HS-5 (cell line): ENCODE measurements around the gene PPP1R1B.

Experiments
- DNase-seq: peaks from one replicate; pipeline ENCODE4 v3.0.0-alpha.2; 2012; ENCODE audit warnings: low read depth

Gene PPP1R1B

GRCh38 chr17:39615434-39615833 is 11.3 kb upstream of the PPP1R1B start:
- no peak for DNase-seq

- DNase-seq, result no peak
Observed at GRCh38 chr17:39617100-39617445, 9.7 kb upstream of the PPP1R1B start.

- no peak for DNase-seq
Observed at GRCh38 chr17:39617446-39618245, 9.1 kb upstream of the PPP1R1B start.

GRCh38 chr17:39618246-39618913 is 8.4 kb upstream of the PPP1R1B start:
- no peak for DNase-seq

GRCh38 chr17:39618956-39619785 is 7.6 kb upstream of the PPP1R1B start:
- DNase-seq, result no peak

GRCh38 chr17:39619786-39620101 is 7.0 kb upstream of the PPP1R1B start:
- DNase-seq, result no peak

- peak; percentile 68 for DNase-seq
Observed at GRCh38 chr17:39621523-39622379, 5.0 kb upstream of the PPP1R1B start.

GRCh38 chr17:39622380-39623006 is 4.3 kb upstream of the PPP1R1B start:
- no peak for DNase-seq

- peak; percentile 33 for DNase-seq
Observed at GRCh38 chr17:39623356-39623950, 3.3 kb upstream of the PPP1R1B start.

- DNase-seq, result no peak
Observed at GRCh38 chr17:39624313-39624712, 2.4 kb upstream of the PPP1R1B start.

- DNase-seq, result no peak
Observed at GRCh38 chr17:39625198-39625785, 1.5 kb upstream of the PPP1R1B start.

- no peak for DNase-seq
Observed at GRCh38 chr17:39627047-39627711, 427 bp downstream of the PPP1R1B start.

- DNase-seq, result no peak
Observed at GRCh38 chr17:39627712-39628516, 1.2 kb downstream of the PPP1R1B start.

- no peak for DNase-seq
Observed at GRCh38 chr17:39628655-39629493, 2.1 kb downstream of the PPP1R1B start.

- DNase-seq, result no peak
Observed at GRCh38 chr17:39629494-39629880, 2.7 kb downstream of the PPP1R1B start.

- DNase-seq, result no peak
Observed at GRCh38 chr17:39629898-39630297, 3.1 kb downstream of the PPP1R1B start.

- no peak for DNase-seq
Observed at GRCh38 chr17:39631403-39631802, 4.7 kb downstream of the PPP1R1B start.

GRCh38 chr17:39632153-39632941 is 5.6 kb downstream of the PPP1R1B start:
- DNase-seq, result no peak
